ENCODE measurements around the gene RNF123. TPM values are rescaled to one million over a fixed set of nuclear protein-coding genes. Genes with fewer than 3 reads are reported as not detected.

The RNF123 gene
- total and polyA plus RNA-seq, 2 experiments from 2014 or later = 14.6 to 32.5 TPM

DNA sequence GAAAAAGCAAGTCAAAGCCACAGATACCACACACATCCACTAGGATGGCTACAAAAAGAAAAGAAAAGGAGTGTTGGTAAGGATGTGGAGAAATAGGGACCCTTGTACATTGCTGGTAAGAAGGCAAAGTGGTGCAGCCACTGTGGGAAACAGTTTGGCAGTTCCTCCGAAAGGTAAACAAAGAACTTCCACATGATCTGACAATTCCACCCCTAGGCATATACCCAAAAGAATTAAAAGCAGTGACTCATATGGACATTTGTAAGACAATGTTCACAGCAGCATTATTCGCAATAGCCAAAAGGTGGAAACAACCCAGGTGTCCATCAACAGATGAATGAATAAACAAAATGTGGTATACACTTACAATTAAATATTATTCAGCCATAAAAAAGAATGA, 56.6 kb downstream of the RNF123 start:
- Histone ChIP-seq H3F3A (replicated peaks; ENCODE audit: low read depth) (0 out of 2 replicates have a peak, but pooled peaks cover 4% of the 10 kb centered on the region), H3K4me3 (no peak overlapping the region), H3K4me1 (ENCODE audit: insufficient read depth) (no peaks in the 10 kb centered on the region), H4K20me1 (replicated peaks; ENCODE audit: insufficient read depth) (peaks cover 16% of the 10 kb centered on the region), H3K27ac (ENCODE audit: low read depth) (no peak overlapping the region), H3K9me2 (ENCODE audit: insufficient read depth) (no peaks in the 10 kb centered on the region), H2AFZ (no peak overlapping the region), H3K79me2 (replicated peaks; ENCODE audit: insufficient read depth) (peaks cover 35% of the 10 kb centered on the region), H3K36me3 (ENCODE audit: insufficient read depth) (no peaks in the 10 kb centered on the region), H3K27me3 (ENCODE audit: insufficient read depth) (no peaks in the 10 kb centered on the region), H3K4me2 (no peak overlapping the region)
- H3K4me1 Mint-ChIP-seq = no peaks in the 10 kb centered on the region; the same call in 2 of the 3 replicates
- DNase-seq (ENCODE audit: low spot score) (no peak), ATAC-seq (no peak)
- peaks cover 5% of the 10 kb centered on the region; the same call in 1 of the 3 replicates for H3K36me3 Mint-ChIP-seq (ENCODE audit: low read depth)
- no peaks in the 10 kb centered on the region for H3K27me3 Mint-ChIP-seq (ENCODE audit: insufficient read depth, low read depth, poor library complexity)
- H3K27ac Mint-ChIP-seq = no peak overlapping the region
- H3K4me3 Mint-ChIP-seq = no peak overlapping the region
- H3K9me3 Mint-ChIP-seq = no peaks in the 10 kb centered on the region
- TF ChIP-seq REST (IDR thresholded peaks at IDR 0.05; ENCODE audit: unreplicated experiment) (no peak), CREB1 (CRISPR knock-in tag; IDR thresholded peaks at IDR 0.05; ENCODE audit: low read depth) (no peak), EZH2phosphoT487 (IDR thresholded peaks at IDR 0.05; ENCODE audit: unreplicated experiment) (no peak), NANOG (IDR thresholded peaks at IDR 0.05; ENCODE audit: borderline replicate concordance) (no peak), POLR2AphosphoS5 (IDR thresholded peaks at IDR 0.05; ENCODE audit: low read depth) (no peak), ZNF114 (CRISPR knock-in tag; IDR thresholded peaks at IDR 0.05) (no peak), ZNF331 (CRISPR knock-in tag; IDR thresholded peaks at IDR 0.05; ENCODE audit: low read depth) (no peak), STAT1 (IDR thresholded peaks at IDR 0.05; ENCODE audit: unreplicated experiment) (no peak), JUNB (IDR thresholded peaks at IDR 0.05; ENCODE audit: unreplicated experiment) (no peak), ZNF462 (CRISPR knock-in tag; IDR thresholded peaks at IDR 0.05) (no peak), EZH2 (IDR thresholded peaks at IDR 0.05; ENCODE audit: low read depth, unreplicated experiment) (no peak), CTCF (conservative IDR thresholded peaks at IDR 0.05; ENCODE audit: low read depth in 2 of 2) (no peak)
- TF ChIP-seq, protein P1, sequence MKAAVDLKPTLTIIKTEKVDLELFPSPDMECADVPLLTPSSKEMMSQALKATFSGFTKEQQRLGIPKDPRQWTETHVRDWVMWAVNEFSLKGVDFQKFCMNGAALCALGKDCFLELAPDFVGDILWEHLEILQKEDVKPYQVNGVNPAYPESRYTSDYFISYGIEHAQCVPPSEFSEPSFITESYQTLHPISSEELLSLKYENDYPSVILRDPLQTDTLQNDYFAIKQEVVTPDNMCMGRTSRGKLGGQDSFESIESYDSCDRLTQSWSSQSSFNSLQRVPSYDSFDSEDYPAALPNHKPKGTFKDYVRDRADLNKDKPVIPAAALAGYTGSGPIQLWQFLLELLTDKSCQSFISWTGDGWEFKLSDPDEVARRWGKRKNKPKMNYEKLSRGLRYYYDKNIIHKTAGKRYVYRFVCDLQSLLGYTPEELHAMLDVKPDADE (IDR thresholded peaks at IDR 0.05) = no peak

Measured in GM23338 (cell line).